K562 (cell line): ENCODE data around the gene USP5. TPM values are rescaled to one million over a fixed set of nuclear protein-coding genes. Genes with fewer than 3 reads are reported as not detected.

Experiments used
- ATF1 ChIP-seq, 2 experiments: fragments of 450-650 bp in 1 of 2; IDR thresholded peaks; 2 replicates each; pipeline ENCODE4 v1.6.1; 2016; ENCODE audit warnings: missing compliant biosample characterization in 1 of 2, missing genetic modification characterization in 1 of 2
- BCOR ChIP-seq: fragments of 450-650 bp; IDR thresholded peaks from 2 replicates; pipeline ENCODE4 v1.6.1; 2016
- CBFB ChIP-seq: sonication (generic); formaldehyde crosslinking; IDR thresholded peaks from 2 replicates; pipeline ENCODE4 v1.4.0; 2020; ENCODE audit warnings: mild to moderate bottlenecking, missing genetic modification reagents
- CHCHD3 ChIP-seq: fragments of 250-450 bp; sonication (Bioruptor Pico); IDR thresholded peaks from 2 replicates; pipeline ENCODE4 v2.1.2; 2022; ENCODE audit warnings: mild to moderate bottlenecking
- ERF ChIP-seq: fragments of 450-650 bp; formaldehyde crosslinking; IDR thresholded peaks from 2 replicates; pipeline ENCODE4 v1.4.0; 2020; ENCODE audit warnings: mild to moderate bottlenecking, mixed read lengths
- ETV6 ChIP-seq, 3 experiments: fragments of 150-350 bp in 1 of 3; sonication (generic) in 1 of 3; formaldehyde crosslinking in 1 of 3; IDR thresholded peaks; 2 replicates each; pipeline versions ENCODE4 v1.6.1 to v1.8.0; 2014 to 2022; ENCODE audit warnings: borderline replicate concordance in 2 of 3, low read depth in 2 of 3, antibody characterized with exemption in 1 of 3, low read length in 1 of 3, mild to moderate bottlenecking in 1 of 3, missing genetic modification reagents in 1 of 3
- GABPB1 ChIP-seq: sonication (generic); formaldehyde crosslinking; IDR thresholded peaks from 2 replicates; pipeline ENCODE4 v1.8.0; 2022; ENCODE audit warnings: mild to moderate bottlenecking, missing genetic modification reagents
- GATAD2A ChIP-seq: fragments of 450-650 bp; IDR thresholded peaks from 2 replicates; pipeline ENCODE4 v1.6.1; 2017
- HIVEP1 ChIP-seq: fragments of 250-450 bp; sonication (Bioruptor Pico); IDR thresholded peaks from 2 replicates; pipeline ENCODE4 v1.4.0; 2020; ENCODE audit warnings: mild to moderate bottlenecking
- IFI16 ChIP-seq: fragments of 250-450 bp; sonication (Bioruptor Pico); IDR thresholded peaks from 2 replicates; pipeline ENCODE4 v2.1.2; 2022; ENCODE audit warnings: mild to moderate bottlenecking, inconsistent platforms
- MXI1 ChIP-seq: IDR thresholded peaks from 2 replicates; pipeline ENCODE4 v1.6.1; 2011; ENCODE audit warnings: low read depth, mild to moderate bottlenecking, improper control_type of control experiment, low read length
- NUFIP1 ChIP-seq: fragments of 450-650 bp; IDR thresholded peaks from 2 replicates; pipeline ENCODE4 v1.6.1; 2018; ENCODE audit not compliant: partially characterized antibody
- SLC30A9 ChIP-seq: fragments of 250-450 bp; sonication (Bioruptor Pico); IDR thresholded peaks from 2 replicates; pipeline ENCODE4 v1.8.0; 2022; ENCODE audit warnings: mild to moderate bottlenecking, moderate library complexity
- SP1 ChIP-seq: sonication (generic); formaldehyde crosslinking; IDR thresholded peaks from 2 replicates; pipeline ENCODE4 v1.8.1; 2022; ENCODE audit warnings: mild to moderate bottlenecking, missing genetic modification reagents
- SREBF1 ChIP-seq: fragments of 150-350 bp; IDR thresholded peaks from 2 replicates; pipeline ENCODE4 v1.6.1; 2014; ENCODE audit warnings: antibody characterized with exemption, low read depth, low read length, borderline replicate concordance
- TAF15 ChIP-seq: fragments of 200-400 bp; formaldehyde crosslinking; IDR thresholded peaks from 2 replicates; pipeline ENCODE4 v1.6.1; 2017; ENCODE audit warnings: mild to moderate bottlenecking, low read depth, low read length, moderate library complexity
- TARDBP ChIP-seq: fragments of 450-650 bp; IDR thresholded peaks from 2 replicates; pipeline ENCODE4 v1.6.1; 2016
- U2AF2 ChIP-seq: fragments of 200-400 bp; formaldehyde crosslinking; optimal IDR thresholded peaks from 2 replicates; pipeline ENCODE3; 2017; ENCODE audit warnings: low read depth, mild to moderate bottlenecking, low read length
- ZBED1 ChIP-seq: IDR thresholded peaks from 2 replicates; pipeline ENCODE4 v1.6.1; 2014
- ZNF224 ChIP-seq: sonication (generic); formaldehyde crosslinking; IDR thresholded peaks from 2 replicates; pipeline ENCODE4 v1.8.0; 2022; ENCODE audit warnings: mild to moderate bottlenecking, missing genetic modification reagents
- ZNF583 ChIP-seq: fragments of 250-450 bp; sonication (Bioruptor Pico); IDR thresholded peaks from 2 replicates; pipeline ENCODE4 v1.4.0; 2020
- ZNF75A ChIP-seq: fragments of 450-650 bp; formaldehyde crosslinking; IDR thresholded peaks from 2 replicates; pipeline ENCODE4 v1.4.0; 2020; ENCODE audit warnings: mild to moderate bottlenecking
- polyA plus RNA-seq, 8 experiments: library from polyadenylated mRNA; depleted of rRNA in 4 of 8; stranded (reverse) in 5 of 8; unstranded in 3 of 8; fragments of >200 nt; fragmentation: Nextera tagmentation in 2 of 8; fragmentation: Illumina TruSeq in 1 of 8; extraction: Ambion mirVana in 2 of 8; extraction: Trizol in 1 of 8; gene quantifications; 2 replicates each; pipeline versions ENCODE4 v1.2.1 to v1.2.3, GENCODE V29; 2011 to 2014; ENCODE audit warnings: inconsistent platforms in 1 of 8, missing spikeins in 1 of 8
- total RNA-seq, 7 experiments: library from RNA; depleted of rRNA in 6 of 7; stranded (reverse); fragments of >200 nt in 6 of 7; fragmentation: Illumina TruSeq in 2 of 7; extraction: Trizol in 2 of 7; gene quantifications; 2 replicates each; pipeline versions ENCODE4 v1.2.1 to v1.2.3, GENCODE V29; 2011 to 2021; ENCODE audit warnings: low replicate concordance in 1 of 7
- TF ChIP-seq, protein P1 (sequence below): sonication (generic); formaldehyde crosslinking; IDR thresholded peaks from 2 replicates; pipeline ENCODE4 v1.4.0; 2020; ENCODE audit warnings: mild to moderate bottlenecking, missing genetic modification reagents
- TF ChIP-seq, protein P2 (sequence below): fragments of 250-450 bp; sonication (Bioruptor Pico); IDR thresholded peaks from 2 replicates; pipeline ENCODE4 v1.9.0; 2021; ENCODE audit warnings: mild to moderate bottlenecking
- TF ChIP-seq, protein P3 (sequence below), 2 experiments: fragments of 450-650 bp; IDR thresholded peaks; 2 replicates each; pipeline ENCODE4 v1.6.1; 2018; ENCODE audit warnings: mild to moderate bottlenecking in 2 of 2, low read depth in 1 of 2; ENCODE audit not compliant: partially characterized antibody in 2 of 2

USP5 gene
- total and polyA plus RNA-seq, 9 of the 15 experiments (the other 6 are each of a cell fraction or from before 2014, with no cell fraction given), result 1.4 to 107 (median 48.6) TPM

DNA sequence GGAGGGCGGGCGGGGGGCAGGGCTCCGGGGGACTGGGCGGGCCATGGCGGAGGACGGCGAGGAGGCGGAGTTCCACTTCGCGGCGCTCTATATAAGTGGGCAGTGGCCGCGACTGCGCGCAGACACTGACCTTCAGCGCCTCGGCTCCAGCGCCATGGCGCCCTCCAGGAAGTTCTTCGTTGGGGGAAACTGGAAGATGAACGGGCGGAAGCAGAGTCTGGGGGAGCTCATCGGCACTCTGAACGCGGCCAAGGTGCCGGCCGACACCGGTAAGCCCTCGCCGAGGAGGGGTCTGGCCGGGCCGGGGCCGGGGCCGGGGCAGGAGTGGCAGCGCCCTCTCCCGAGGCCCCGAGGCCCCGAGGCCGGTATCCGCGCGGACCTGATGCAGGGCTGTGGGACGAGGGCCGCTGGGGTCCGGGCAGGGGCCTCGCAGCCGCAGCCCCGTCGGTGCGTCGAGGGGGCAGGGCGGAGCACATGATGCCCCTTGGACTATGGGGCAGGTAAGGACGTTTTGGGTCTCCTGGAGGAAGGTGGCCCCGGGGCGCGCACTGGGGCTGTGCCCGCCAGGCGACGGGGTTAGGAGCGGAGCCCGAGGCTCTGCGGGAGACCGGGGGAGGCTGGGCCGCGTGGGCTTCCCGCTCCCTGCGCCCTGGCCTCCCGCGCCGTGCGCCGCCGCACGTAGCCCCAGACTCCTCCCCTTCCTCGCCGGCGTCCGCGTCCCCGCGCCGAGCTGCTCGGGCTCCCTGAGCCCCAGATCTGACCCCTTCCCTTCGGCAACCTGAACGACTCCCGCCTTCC lies 15.7 kb downstream of the USP5 start, which contains the start of gene TPI1 (continued):
- TF ChIP-seq, protein P1, sequence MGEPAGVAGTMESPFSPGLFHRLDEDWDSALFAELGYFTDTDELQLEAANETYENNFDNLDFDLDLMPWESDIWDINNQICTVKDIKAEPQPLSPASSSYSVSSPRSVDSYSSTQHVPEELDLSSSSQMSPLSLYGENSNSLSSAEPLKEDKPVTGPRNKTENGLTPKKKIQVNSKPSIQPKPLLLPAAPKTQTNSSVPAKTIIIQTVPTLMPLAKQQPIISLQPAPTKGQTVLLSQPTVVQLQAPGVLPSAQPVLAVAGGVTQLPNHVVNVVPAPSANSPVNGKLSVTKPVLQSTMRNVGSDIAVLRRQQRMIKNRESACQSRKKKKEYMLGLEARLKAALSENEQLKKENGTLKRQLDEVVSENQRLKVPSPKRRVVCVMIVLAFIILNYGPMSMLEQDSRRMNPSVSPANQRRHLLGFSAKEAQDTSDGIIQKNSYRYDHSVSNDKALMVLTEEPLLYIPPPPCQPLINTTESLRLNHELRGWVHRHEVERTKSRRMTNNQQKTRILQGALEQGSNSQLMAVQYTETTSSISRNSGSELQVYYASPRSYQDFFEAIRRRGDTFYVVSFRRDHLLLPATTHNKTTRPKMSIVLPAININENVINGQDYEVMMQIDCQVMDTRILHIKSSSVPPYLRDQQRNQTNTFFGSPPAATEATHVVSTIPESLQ, result no peak
- TF ChIP-seq GATAD2A, result no peak
- TF ChIP-seq, protein P2, sequence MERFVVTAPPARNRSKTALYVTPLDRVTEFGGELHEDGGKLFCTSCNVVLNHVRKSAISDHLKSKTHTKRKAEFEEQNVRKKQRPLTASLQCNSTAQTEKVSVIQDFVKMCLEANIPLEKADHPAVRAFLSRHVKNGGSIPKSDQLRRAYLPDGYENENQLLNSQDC, result no peak
- no peak for TF ChIP-seq MXI1
- TF ChIP-seq ZNF75A (CRISPR knock-in tag), result no peak
- TF ChIP-seq TARDBP, result no peak
- TF ChIP-seq GABPB1 (CRISPR knock-in tag), result peak; percentile 45; the same call in 1 of the 2 replicates
- no peak for TF ChIP-seq ZNF224 (CRISPR knock-in tag)
- no peak for TF ChIP-seq HIVEP1
- no peak for TF ChIP-seq SLC30A9 (CRISPR knock-in tag)
- TF ChIP-seq ZBED1, result no peak
- no peak for TF ChIP-seq ZNF583
- no peak for TF ChIP-seq ERF (CRISPR knock-in tag)
- no peak for TF ChIP-seq NUFIP1
- TF ChIP-seq BCOR, result no peak
- TF ChIP-seq IFI16 (CRISPR knock-in tag), result no peak
- TF ChIP-seq, protein P3, sequence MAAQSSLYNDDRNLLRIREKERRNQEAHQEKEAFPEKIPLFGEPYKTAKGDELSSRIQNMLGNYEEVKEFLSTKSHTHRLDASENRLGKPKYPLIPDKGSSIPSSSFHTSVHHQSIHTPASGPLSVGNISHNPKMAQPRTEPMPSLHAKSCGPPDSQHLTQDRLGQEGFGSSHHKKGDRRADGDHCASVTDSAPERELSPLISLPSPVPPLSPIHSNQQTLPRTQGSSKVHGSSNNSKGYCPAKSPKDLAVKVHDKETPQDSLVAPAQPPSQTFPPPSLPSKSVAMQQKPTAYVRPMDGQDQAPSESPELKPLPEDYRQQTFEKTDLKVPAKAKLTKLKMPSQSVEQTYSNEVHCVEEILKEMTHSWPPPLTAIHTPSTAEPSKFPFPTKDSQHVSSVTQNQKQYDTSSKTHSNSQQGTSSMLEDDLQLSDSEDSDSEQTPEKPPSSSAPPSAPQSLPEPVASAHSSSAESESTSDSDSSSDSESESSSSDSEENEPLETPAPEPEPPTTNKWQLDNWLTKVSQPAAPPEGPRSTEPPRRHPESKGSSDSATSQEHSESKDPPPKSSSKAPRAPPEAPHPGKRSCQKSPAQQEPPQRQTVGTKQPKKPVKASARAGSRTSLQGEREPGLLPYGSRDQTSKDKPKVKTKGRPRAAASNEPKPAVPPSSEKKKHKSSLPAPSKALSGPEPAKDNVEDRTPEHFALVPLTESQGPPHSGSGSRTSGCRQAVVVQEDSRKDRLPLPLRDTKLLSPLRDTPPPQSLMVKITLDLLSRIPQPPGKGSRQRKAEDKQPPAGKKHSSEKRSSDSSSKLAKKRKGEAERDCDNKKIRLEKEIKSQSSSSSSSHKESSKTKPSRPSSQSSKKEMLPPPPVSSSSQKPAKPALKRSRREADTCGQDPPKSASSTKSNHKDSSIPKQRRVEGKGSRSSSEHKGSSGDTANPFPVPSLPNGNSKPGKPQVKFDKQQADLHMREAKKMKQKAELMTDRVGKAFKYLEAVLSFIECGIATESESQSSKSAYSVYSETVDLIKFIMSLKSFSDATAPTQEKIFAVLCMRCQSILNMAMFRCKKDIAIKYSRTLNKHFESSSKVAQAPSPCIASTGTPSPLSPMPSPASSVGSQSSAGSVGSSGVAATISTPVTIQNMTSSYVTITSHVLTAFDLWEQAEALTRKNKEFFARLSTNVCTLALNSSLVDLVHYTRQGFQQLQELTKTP (IDR thresholded peaks at IDR 0.05; ENCODE audit: low read depth in 1 of 2, partially characterized antibody in 2 of 2), result no peak
- TF ChIP-seq SP1 (CRISPR knock-in tag), result peak; percentile 37
- 0 out of 2 replicates have a peak, but pooled peaks have one; percentile 9 for TF ChIP-seq ATF1 (CRISPR knock-in tag; IDR thresholded peaks at IDR 0.05)
- no peak for TF ChIP-seq ATF1 (tag; IDR thresholded peaks at IDR 0.05)
- TF ChIP-seq TAF15, result 0 out of 2 replicates have a peak, but pooled peaks have one; percentile 38
- no peak for TF ChIP-seq CHCHD3 (CRISPR knock-in tag)
- TF ChIP-seq CBFB (CRISPR knock-in tag), result no peak
- no peak for TF ChIP-seq U2AF2
- TF ChIP-seq ETV6 (IDR thresholded peaks at IDR 0.05; ENCODE audit: borderline replicate concordance in 1 of 2, low read depth in 2 of 2, low read length in 1 of 2), result no peak
- no peak for TF ChIP-seq ETV6 (CRISPR knock-in tag; IDR thresholded peaks at IDR 0.05; ENCODE audit: borderline replicate concordance)
- TF ChIP-seq SREBF1, result no peak
